ENCODE results near the gene ADGRB2.

ADGRB2 gene

DNA sequence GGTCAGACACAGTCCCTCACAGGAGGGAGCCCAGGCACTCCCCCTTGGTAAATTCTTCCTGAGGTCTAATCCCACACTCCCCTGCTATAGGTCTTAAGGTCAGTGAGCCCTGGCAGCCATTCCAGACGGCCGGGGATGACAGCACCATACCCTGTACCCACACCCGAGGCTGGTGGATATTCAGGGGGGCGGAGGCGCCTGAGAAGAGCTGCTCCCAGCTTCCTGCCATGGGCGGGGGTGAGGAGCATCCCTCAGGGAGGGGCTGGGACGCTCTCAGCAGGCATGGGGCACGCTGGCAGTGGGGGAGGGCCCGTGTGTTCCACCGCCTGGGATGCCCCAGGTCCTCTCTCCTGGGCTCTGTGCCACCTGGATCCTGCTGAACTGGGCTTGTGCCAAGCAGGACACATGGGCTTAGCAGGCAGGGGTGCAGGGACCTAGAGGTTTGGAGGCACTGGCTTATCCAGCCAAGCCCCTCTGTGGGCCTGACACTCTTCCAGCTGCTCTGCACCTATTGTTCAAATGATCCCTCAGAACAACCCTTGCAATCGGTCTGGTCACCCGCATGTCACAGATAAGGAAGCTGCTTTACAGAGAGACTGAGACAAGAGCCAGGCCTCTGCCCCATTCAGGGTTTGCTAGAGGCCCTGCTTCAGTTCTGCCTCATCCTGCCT lies 5.7 kb upstream of the ADGRB2 start:
- no peak for DNase-seq
- in situ Hi-C loops (cut with MboI; ENCODE audit: low pct_unique_long_range_greater_than_20kb, low sequenced_read_pairs) = no loop called here

- in situ Hi-C loops (cut with MboI; ENCODE audit: low pct_unique_long_range_greater_than_20kb, low sequenced_read_pairs) = no loop called here
- peak; percentile 54 for DNase-seq
These were observed 5.0 kb upstream of the ADGRB2 start for GRCh38 chr1:31768939-31769704.

DNA sequence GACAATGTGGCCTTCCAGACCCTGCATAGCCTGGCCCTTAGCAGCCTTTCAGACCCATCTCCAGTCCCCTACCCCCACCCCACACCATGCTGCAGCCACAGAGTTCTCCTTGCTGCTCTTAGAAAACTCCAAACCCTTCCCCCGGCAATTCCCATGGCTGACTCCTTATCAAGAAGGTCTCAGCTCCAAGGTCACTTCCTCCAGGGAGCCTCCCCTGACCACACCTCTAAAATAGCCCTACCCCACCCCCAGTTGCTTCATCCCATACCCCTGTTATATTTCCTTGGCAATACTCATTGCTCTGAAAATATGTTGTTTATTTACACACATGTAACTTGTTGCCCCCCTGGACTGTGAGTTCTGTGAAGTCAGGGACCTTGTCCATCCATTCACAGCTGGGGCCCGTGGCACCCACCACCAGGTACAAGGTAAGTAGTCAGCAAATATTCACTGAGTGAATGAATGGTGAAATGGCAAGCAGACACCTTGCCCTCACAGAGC lies 4.3 kb upstream of the ADGRB2 start:
- in situ Hi-C loops (cut with MboI; ENCODE audit: low pct_unique_long_range_greater_than_20kb, low sequenced_read_pairs) = no loop called here

GRCh38 chr1:31767225-31767624 lies 3.1 kb upstream of the ADGRB2 start:
- in situ Hi-C loops (cut with MboI; ENCODE audit: low pct_unique_long_range_greater_than_20kb, low sequenced_read_pairs) = no loop called here
- no peak for DNase-seq

More for the DNA sequence above, 4.3 kb upstream of the ADGRB2 start:
- no peak for DNase-seq

- in situ Hi-C loops (cut with MboI; ENCODE audit: low pct_unique_long_range_greater_than_20kb, low sequenced_read_pairs) = no loop called here
- no peak for DNase-seq
These were observed 1.4 kb upstream of the ADGRB2 start for GRCh38 chr1:31765516-31765915.

- in situ Hi-C loops (cut with MboI; ENCODE audit: low pct_unique_long_range_greater_than_20kb, low sequenced_read_pairs) = no loop called here
- DNase-seq = peak; percentile 55
These were observed 914 bp upstream of the ADGRB2 start for GRCh38 chr1:31765041-31765467.

- in situ Hi-C loops (cut with MboI; ENCODE audit: low pct_unique_long_range_greater_than_20kb, low sequenced_read_pairs) = no loop called here
- no peak for DNase-seq
These were observed 349 bp downstream of the ADGRB2 start for GRCh38 chr1:31763671-31764311.

DNA sequence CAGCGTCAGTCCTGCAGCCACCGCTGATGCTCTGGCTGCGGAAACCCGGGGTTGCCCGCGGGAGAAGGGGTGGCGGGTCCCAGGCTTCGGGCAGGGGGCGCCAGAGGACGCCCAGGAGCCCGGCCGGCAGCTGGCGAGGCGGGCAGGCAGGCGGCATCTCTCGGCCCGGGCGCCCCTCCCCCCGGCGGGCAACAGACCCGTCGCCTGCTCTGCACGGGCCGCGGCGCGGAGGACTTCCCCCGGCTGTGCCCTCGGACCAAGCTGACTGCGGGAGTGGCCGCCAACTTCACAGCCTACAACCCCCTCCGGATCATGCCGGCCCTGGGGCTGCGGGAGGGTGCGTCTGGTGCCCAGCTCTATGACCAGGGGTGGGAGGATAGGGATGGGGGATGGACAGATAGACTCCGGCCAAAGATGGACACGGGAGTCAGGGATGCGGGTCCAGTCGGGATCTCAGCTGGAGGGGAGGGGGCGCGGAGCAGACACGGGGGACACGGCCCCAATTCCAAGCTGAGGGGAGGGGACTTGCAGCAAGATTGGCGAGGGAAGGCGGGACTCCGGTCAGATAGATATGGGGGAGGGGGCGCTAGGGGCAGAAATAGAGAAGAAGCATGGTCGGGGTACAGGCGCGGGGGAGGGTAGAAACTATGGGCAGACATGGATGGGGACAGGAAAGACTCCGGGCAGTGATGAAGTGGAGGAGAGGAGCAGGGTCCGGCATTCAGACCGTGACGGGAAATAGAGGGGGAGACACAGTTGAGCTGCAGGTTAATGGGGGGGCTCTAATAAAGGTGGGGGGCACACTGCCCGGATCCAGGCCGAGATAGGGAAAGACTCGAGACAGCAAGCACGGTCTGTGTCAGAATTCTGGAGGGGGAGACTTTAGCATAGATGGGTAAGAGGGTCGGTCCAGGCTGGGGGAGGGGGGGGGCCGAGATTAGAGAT lies 1.1 kb downstream of the ADGRB2 start:
- in situ Hi-C loops (cut with MboI; ENCODE audit: low pct_unique_long_range_greater_than_20kb, low sequenced_read_pairs) = no loop called here
- peak; percentile 76 for DNase-seq

DNA sequence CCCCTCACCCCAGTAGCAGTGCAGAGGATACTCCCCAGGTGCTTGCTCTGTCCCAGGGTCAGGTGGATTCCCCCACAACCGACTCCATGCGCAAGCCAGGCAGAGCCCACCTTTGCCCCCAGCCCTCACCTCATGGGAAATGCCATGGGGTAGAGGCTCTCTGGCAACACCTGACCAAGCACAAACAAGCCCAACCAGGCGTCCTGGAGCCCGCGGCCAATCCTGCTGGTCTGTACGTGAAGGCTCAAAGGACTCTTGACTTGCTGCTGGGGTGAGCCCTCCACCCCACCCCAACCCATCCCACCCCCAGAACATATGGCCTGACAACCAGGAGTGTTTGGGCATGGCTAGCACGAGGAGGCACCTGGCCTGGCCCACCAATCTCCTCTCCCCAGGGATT lies 1.8 kb downstream of the ADGRB2 start:
- in situ Hi-C loops (cut with MboI; ENCODE audit: low pct_unique_long_range_greater_than_20kb, low sequenced_read_pairs) = no loop called here
- no peak for DNase-seq

DNA sequence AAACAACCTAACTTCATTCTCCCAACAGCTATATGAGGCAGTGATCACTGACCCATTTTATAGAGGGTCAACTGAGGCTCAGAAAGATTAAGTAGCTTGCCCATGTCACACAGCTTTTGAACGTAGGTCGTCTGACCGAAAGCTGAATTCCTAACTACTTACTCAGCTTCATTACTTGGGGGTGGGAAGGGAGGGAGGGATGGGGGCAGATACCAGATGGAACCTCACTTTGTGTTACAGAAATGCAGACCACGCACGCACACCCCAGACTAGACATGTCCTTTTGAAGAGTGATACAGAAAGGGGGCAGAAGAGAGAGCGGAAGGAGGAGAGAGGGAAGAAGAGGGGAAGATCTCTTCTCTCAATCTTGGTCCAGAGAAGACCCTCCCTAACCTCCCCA lies 2.3 kb downstream of the ADGRB2 start:
- DNase-seq = no peak
- in situ Hi-C loops (cut with MboI; ENCODE audit: low pct_unique_long_range_greater_than_20kb, low sequenced_read_pairs) = no loop called here

- in situ Hi-C loops (cut with MboI; ENCODE audit: low pct_unique_long_range_greater_than_20kb, low sequenced_read_pairs) = no loop called here
- DNase-seq = peak; percentile 34
These were observed 3.4 kb downstream of the ADGRB2 start for GRCh38 chr1:31760471-31761470.

GRCh38 chr1:31759298-31760023 lies 4.7 kb downstream of the ADGRB2 start:
- in situ Hi-C loops (cut with MboI; ENCODE audit: low pct_unique_long_range_greater_than_20kb, low sequenced_read_pairs) = no loop called here
- DNase-seq = no peak

DNA sequence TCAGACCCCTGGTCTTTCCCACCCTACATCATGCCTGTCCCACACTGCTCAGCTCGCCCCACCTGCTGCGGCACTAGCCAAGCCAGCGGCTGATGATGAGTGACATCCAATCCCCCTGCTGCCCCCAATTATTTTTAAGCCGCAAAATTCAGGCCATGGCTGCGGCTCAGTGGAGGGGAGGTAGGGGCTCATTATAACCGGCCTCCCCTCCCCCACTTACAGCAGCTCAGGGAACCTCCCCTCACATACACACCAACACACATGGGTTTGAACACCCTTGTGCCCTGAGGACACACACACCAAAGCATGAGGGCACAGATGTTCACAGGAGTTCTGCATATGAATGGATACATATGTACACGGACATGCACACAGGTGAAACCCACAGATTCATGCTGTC lies 5.3 kb downstream of the ADGRB2 start:
- no peak for DNase-seq
- in situ Hi-C loops (cut with MboI; ENCODE audit: low pct_unique_long_range_greater_than_20kb, low sequenced_read_pairs) = no loop called here

DNA sequence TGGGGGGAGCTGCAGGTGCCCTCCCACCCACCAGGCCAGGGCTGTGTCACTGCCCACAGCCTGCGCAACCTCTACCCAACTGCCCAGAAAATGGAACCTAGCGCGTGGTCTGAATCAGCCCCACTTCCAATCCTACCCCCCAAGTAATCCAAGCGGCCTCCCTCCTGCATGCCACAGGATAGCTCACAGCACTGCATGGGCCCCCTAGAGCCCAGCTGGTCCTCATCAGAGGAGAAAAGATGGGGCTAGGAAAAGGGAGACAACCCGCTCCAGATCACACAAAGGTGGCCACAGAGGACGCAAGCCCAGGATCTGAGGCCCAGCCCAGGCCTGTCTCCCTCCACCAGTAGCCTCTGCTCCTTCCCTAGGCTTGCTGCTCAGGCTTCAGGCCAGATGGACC lies 6.2 kb downstream of the ADGRB2 start:
- no peak for DNase-seq
- in situ Hi-C loops (cut with MboI; ENCODE audit: low pct_unique_long_range_greater_than_20kb, low sequenced_read_pairs) = no loop called here

DNA sequence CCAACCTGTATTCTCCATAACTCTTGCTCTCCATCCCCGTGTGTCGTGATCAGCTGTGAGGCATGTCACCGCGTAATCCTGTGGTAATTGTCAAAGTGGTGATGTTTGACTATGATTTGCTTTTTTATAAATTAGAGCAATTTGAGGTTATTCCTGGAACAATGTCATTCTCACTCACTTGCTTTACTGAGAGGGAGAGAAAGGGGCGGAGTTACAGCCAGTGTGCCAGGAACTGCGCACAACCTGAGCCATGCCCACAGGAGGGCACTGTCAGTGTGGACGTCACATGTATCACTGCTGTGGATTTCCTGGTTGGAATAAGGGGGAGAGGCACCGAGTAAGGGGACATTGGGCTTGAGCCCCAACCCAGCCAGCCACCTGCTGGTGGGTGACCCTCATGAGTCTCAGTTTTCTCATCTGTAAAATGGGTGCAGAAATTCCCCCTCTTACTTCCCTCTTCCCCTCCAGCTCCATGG lies 6.9 kb downstream of the ADGRB2 start:
- no peak for DNase-seq
- in situ Hi-C loops (cut with MboI; ENCODE audit: low pct_unique_long_range_greater_than_20kb, low sequenced_read_pairs) = no loop called here

GRCh38 chr1:31756578-31756977 lies 7.6 kb downstream of the ADGRB2 start:
- in situ Hi-C loops (cut with MboI; ENCODE audit: low pct_unique_long_range_greater_than_20kb, low sequenced_read_pairs) = no loop called here
- no peak for DNase-seq

DNA sequence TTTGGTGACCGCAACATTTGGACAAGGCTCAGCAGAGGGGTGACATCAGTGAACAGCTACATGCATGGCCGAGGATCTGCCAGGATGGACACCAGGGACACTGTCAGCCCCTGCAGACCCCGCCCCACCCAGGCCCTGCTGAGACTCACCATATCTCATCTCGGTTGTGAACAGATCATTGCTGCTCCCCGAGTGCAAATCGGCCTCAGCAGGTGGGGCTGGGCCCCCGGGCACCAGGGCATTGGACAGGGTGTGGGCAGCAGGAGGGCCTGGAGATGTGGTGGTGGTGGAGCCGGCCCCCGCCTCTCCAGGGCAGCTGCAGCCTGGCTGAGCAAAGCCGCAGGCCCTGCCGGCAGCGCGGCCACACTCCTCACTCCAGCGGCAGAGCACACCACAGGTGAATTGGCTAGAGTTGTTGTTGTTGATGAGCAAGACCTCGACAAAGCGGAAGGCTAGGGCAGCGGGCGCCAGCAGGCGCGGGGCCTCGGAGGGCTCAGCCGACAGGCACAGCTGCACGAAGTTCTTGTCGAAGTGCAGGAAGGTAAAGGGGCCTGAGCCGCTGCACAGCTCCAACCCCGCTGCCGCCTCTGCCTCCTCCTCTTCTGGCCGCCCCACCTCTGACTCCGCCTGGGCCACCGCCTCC lies 8.2 kb downstream of the ADGRB2 start:
- DNase-seq = no peak
- in situ Hi-C loops (cut with MboI; ENCODE audit: low pct_unique_long_range_greater_than_20kb, low sequenced_read_pairs) = no loop called here
